ENCODE results near the gene CACNA1C.

The CACNA1C gene

GRCh38 chr12:2372178-2372577, 319.4 kb downstream of the CACNA1C start:
- no peak for DNase-seq (ENCODE audit: low spot score)

DNA sequence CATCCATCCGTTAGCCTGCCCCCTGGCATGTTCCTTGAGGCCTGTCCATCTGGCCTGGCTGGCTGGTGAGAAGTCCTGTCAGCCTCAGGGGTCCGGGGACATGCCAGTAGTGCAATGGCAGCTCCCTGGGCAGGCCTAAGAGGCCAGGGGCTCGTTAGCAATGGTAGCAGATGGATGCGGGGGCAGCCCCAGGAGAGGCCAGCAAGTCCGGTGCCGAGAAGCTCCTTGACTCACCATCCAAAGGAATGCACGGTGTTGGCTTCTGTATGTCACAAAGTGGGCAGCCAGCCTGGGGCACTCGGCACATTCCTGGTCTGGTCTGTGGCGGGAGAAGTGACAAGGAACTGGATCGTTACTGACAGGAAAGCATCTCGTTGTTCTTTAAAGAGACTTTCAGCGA, 319.9 kb downstream of the CACNA1C start:
- no peak for DNase-seq (ENCODE audit: low spot score)

- DNase-seq (ENCODE audit: low spot score) = no peak
Measured at GRCh38 chr12:2373307-2373706, 320.5 kb downstream of the CACNA1C start.

DNA sequence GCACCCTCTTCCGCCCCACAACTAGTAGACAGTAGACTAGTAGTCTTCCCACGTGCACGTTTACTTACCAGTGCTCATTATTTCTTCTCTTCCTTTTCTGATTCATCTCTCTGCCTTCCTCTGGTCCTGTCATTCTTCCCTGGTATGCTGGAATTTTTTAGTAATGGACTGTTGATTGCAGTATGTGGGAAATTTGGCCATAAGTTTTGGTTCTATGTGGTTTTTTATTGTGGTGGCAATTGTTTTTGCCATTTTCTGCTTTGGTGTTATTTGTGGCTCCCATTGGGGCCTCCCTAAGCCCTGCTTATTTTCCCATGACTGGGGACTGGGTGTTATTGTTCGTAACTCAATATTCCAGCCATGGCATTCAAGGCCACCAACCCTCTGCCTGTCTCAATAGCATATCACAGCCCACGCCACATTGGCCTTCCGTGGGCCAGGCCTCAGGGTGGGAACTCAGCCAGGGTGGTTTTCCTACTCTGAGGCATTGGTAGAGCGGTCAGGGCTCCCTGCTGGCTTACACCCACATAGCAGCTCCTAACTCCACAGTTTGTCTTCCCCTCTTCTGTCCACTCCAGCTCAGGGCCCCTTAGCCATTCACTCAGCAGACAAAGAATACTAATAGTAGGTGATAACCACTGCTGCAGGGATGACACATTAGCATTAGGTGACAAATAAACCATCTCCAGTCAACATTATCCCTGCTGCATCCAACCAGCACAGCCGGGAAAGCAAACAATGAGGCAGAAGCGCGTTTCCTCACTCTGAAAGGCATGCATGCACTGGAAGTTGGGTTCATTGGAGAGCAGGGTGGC, 321.5 kb downstream of the CACNA1C start:
- DNase-seq (ENCODE audit: low spot score) = no peak

- DNase-seq (ENCODE audit: low spot score) = no peak
Measured at GRCh38 chr12:2375871-2376270, 323.1 kb downstream of the CACNA1C start.

DNA sequence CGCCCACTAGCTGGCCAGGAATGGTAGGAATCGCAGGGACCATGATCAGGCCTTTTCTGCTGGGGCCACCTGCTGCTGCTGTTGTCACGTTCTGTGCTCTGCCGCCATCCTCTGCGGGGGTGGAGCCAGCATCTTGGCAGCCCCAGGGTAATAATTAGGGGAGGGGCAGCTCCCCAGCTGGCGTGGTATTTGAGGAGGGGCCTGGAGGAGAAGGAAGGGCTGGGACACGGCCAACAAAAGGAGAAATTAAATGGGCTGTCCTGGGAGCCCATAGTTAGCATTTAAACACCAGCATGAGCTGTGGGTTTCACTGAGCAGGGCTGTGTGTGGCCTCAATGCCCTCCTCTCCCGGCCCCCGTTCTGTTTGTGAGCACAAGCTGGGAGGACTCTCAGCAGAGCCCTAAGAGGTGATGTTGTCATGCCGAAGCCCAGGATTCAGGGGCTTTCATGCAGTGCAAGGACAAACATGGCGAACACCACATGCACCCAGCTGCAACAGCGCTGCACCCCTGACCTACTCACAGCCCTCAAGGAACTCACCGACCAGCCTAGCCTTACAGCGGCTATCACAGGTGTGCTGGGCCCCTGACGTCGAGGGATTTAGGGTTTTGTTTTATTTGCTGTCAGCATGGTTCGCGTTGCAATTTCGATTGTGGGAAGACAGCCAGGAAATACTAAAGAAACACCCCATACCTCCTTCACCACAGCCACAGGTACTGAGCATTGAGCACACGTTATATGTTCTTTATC, 324.3 kb downstream of the CACNA1C start:
- no peak for DNase-seq (ENCODE audit: low spot score)

GRCh38 chr12:2378835-2379330, 326.1 kb downstream of the CACNA1C start:
- DNase-seq (ENCODE audit: low spot score) = no peak

DNA sequence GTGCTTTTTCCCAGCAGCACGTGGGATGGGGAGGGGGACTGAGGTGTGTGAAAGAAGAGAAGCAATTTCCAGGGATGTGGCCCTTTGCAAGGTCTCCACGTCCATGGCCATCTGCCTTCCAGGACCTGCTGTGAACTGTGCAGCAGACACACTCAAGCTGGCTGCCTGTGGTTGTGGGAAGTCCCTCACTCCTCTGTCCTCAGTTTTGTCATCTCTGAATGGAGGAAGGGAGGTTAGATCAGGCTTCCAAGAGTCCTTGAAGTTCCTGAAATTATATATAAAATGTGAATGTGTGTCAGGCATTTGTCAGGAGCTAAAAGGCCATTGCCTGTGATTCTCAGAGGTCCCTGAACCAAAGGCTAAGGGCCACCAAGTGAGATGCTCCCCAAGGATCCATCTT, 328.2 kb downstream of the CACNA1C start:
- no peak for DNase-seq (ENCODE audit: low spot score)

DNA sequence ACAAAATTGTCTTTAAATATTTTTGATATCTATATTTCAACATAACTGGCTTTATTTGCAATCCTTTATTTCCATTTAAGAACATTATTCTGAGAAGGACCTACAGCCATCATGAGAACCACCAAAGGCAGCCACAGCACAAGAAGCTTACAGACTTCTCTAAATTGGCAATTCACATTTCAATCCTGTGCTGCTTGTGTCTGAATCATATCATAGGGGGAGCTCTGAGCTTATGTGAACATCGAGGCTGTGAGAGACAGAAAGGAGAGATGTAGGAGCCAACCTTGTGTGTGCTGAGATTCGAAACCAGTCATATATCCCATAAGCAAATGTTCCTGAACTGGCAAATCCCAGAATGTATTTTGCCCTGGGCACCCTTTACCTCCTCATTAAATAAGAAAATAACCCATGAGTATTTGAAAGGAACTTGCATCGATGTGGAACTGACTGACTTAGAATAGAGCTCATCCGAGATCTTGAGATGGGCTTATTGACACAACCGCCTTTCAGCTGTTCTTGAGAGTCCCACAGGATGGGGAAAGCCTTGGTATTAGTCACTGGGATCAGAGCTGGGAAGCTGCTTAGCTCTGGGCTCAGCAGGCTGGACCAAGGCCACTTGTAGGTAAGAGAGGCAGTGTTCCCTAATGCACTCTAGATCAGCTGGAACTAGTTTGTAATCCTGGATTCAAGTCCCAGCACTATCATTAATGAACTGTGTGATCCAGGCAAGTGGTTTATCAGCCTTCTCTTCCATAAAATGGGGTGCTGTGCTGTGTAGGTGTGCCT, 329.8 kb downstream of the CACNA1C start:
- no peak for DNase-seq (ENCODE audit: low spot score)

DNA sequence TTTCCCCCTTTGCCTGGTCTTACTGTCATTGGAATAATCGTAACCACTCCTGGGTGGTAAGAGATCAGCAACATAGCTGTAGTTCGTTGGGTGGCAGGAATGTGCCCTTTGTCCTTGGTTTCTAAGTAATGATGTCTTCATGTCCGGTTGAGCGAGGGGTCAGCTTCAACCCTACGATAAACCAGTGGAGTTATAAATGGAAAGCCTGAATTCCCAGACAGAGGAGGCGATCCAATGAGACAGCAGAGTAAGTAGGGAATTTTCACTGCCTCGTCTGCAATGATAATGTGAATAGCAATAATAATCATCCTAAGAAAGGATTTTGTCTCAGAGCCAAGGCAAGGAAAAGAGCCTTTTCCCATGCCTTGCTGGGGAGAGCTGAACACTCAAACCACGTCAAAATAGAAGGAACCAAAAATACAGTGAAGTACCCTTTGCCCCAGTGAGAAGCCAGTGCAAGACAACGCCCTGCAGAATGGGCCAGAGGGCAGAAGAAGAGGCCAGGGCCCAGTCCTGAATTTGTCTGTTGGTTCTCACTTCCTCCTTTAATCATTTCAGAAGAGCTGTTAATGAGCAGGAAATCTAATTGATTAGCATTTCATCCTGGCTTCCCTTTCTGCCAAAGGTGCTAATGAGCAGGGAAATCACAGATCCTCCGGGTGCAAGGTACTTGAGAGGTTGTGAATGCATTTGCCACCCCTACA, 330.7 kb downstream of the CACNA1C start:
- no peak for DNase-seq (ENCODE audit: low spot score)

DNA sequence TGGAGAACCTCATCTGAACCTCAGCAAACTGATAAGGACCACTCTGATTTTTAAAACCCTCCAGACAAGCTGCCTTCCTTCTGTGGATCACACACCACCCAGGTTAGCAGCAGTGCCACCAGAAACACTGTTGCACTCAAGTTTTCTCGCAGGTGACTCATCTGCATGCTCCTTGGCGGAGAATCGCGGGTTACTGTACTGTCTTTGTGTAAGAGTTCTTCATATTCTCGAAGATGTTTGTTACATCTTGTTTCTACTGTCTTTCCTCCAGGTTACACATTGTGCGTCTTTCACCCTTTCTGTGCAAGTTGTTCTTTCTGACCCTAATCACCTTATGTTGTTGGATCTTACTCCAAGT, 331.2 kb downstream of the CACNA1C start:
- no peak for DNase-seq (ENCODE audit: low spot score)

- no peak for DNase-seq (ENCODE audit: low spot score)
Measured at GRCh38 chr12:2384533-2385351, 332.0 kb downstream of the CACNA1C start.

DNA sequence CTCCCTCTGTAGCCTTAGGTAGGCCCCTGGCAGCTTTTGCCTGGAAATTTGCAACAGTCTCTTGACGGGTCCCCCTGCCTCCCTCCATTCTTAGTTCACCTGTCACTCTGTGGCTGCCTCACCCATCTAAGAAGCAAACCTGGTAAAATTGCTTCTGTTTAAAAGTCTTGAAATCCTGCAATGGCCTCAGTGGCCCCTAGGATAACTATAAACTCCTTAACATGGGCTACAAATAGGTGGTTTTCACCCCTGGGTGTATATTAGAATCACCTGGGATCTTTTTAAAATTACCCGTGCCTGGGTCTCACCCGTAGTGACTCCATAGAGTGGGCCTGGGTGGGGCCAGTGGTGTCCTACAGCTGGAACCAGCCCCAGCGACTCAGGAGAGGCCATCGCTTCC, 332.7 kb downstream of the CACNA1C start:
- DNase-seq (ENCODE audit: low spot score) = no peak

DNA sequence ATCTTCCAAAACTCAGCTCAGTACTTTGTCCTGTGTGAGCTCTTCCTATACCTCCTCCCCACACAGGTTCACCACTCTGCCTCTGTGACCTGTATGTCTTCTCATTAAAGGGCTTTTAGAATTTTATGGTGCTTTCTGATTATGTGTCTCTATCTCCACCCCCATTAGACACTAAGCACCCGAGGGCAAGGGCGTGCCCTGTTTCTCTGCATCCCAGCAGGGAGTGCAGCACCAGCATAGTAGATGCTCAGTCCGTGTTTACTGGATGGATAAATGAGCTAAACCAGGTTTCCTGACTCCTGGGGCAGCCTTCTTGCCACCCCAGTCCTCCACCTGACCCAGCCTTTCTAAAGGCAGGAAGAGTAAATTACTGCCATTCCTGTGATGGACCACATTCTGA, 333.8 kb downstream of the CACNA1C start:
- DNase-seq (ENCODE audit: low spot score) = no peak

DNA sequence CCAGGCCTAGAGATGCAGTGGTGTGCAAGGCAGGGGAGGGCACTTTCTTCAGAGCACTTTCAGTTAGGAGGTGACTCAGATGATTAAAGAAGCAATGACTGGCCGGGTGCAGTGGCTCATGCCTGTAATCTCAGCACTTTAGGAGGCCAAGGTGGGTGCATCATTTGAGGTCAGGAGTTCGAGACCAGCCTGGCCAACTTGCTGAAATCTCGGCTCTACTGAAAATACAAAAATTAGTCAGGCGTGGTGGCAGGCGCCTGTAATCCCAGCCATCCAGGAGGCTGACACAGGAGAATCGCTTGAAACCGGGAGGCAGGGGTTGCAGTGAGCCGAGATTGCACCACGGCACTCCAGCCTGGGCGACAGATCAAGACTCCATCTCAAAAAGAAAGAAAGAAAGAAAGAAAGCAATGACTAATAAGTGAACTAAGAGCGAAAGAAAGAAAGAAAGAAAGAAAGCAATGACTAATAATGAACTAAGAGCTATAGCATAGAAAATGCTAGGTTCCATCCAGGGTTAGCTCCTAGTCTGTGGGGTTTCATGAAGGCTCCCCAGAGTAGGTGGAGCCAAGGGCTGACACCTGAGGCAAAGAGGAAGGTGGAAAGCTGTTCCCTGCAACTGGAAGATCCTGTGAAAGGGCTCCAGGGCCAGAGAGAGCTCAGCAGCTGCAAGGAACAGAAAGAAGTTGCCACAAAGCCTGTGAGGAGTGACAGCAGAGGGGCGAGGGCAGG, 334.5 kb downstream of the CACNA1C start:
- no peak for DNase-seq (ENCODE audit: low spot score)

DNA sequence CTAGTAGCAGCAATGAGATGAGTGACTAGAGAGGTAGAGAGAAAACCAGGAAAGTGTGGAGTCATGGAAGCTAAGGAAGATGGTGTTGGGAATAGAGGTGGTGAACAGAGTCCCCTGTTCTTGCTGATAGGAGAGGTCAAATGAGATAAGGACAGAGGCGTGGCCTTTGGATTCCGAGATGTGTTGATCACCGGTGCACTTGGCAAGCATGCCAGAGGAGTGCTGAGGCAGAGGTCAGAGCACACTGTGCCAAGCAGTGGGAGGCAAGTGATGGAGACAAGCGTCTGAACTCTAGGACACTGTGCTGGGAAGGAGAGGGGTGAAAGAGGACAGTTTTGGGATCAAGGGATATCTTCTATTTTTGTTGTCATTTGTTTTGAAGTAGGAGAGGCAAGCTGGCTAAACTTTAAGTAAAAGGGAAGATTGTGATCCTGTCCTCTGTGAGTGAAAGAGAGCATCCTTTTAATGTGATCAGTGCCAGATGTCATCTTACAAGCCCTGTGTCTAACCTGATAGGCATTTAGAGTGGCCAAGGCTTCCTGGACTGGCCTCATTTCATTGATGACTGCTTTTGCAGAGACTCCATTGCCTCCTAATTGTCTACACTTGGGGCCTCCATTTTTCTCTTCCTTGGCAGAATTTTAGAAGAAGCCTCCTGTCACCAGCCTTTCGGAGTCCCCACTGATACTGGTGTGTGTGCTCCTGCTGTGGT, 336.4 kb downstream of the CACNA1C start:
- DNase-seq (ENCODE audit: low spot score) = no peak

GRCh38 chr12:2390133-2390532, 337.3 kb downstream of the CACNA1C start:
- DNase-seq (ENCODE audit: low spot score) = no peak

GRCh38 chr12:2390850-2391390, 338.1 kb downstream of the CACNA1C start:
- DNase-seq (ENCODE audit: low spot score) = no peak

DNA sequence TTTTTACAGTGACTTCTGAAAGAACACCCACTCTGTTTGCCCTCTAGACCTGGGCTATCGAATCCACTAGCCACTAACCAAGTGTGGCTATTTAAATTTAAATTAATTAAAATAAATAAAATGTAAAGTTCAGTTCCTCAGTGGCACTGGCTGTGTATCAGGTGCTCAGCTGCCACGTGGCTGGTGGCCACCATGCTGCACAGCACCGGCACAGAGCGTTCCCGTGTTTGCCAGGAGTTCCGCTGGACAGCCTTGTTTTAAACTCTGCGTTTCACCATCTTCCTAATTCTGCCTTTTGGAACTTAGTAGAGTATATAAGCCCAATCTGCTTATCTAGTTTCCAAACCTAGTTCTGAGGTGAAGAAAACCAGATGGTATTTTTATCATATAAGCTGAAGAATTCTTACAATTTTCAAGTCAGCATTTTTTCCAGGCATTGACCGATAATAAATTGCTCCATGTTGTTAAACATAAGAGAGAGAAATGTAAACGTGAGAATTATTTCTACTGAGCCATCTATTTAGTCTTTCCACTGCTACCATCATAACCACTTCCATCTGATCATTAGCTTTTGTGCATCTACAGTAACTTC, 339.0 kb downstream of the CACNA1C start:
- DNase-seq (ENCODE audit: low spot score) = no peak

All from COLO829 (cell line).